Testis (tissue), 2 donors: ENCODE data around the gene SLAMF9.

Source experiments
- CTCF ChIP-seq, 3 experiments: fragments of 450-650 bp in 2 of 3; fragments of 200-600 bp in 1 of 3; sonication (generic) in 1 of 3; IDR thresholded peaks; one replicate each; pipeline ENCODE4 v1.5.1; 2016 to 2019; ENCODE audit warnings: antibody characterized with exemption in 3 of 3, mild to moderate bottlenecking in 2 of 3, moderate library complexity in 1 of 3
- POLR2A ChIP-seq: fragments of 450-650 bp; IDR thresholded peaks from one replicate; pipeline ENCODE4 v1.6.1; 2017; ENCODE audit warnings: antibody characterized with exemption, mild to moderate bottlenecking, moderate library complexity

GRCh38 chr1:159921700-159922504, 32.1 kb downstream of the SLAMF9 start:
- TF ChIP-seq CTCF (IDR thresholded peaks at IDR 0.05) (no peak), POLR2A (no peak)
